OCI-LY7 (cell line): ENCODE results near the gene PPP1R37.

ENCODE experiments used
- CTCF ChIP-seq: fragments of 200-600 bp; sonication (generic); conservative IDR thresholded peaks from 2 replicates; pipeline ENCODE4 v1.5.1; 2014; ENCODE audit warnings: mild to moderate bottlenecking, antibody characterized with exemption, low read length, moderate library complexity, mixed read lengths
- EZH2phosphoT487 ChIP-seq: fragments of 200-600 bp; sonication (generic); IDR thresholded peaks from 2 replicates; pipeline ENCODE4 v1.6.1; 2018; ENCODE audit warnings: low read depth, borderline replicate concordance, mild to moderate bottlenecking, mixed run types, antibody characterized with exemption, low read length, moderate library complexity, mixed read lengths

GRCh38 chr19:45171211-45171623 is 78.2 kb downstream of the PPP1R37 start:
- TF ChIP-seq CTCF = no peak
- TF ChIP-seq EZH2phosphoT487 = no peak
